ENCODE measurements around the gene PFDN1. TPM values are rescaled to one million over a fixed set of nuclear protein-coding genes. Genes with fewer than 3 reads are reported as not detected.

The PFDN1 gene
- total RNA-seq, 3 donors from 2014 or later (not counting 1 experiment from before 2014, with no cell fraction given) = 28.0 to 39.1 (median 37.6) TPM

DNA sequence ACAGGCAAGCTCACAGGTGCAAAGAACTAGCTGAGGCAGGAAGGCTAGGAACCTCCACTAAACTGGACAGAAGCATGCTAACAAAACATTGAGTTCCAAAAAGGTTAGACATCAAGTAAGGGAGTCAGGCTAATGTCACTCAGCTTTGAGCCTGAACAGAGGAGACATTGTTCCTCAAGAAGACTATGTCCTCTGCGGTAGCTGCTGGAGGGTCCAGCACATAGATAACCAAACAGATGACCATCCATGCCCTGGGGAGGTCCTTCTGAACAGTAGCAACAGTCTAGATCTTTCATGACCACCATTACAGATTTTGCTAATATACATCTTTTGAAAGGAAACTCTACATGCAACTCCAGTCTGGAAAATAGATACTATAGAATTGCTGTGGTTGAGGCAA lies 70.2 kb downstream of the PFDN1 start:
- Histone ChIP-seq H3K4me3 (ENCODE audit: low read length) (no peak overlapping the region), H3K27me3 (ENCODE audit: control insufficient read depth, insufficient read depth, low read length) (no peaks in the 10 kb centered on the region), H3K9me3 (ENCODE audit: control insufficient read depth, insufficient read depth, low read length) (no peaks in the 10 kb centered on the region), H3K4me1 (ENCODE audit: control insufficient read depth, insufficient read depth, low read length) (no peaks in the 10 kb centered on the region), H3K36me3 (ENCODE audit: control insufficient read depth, insufficient read depth, low read length) (no peaks in the 10 kb centered on the region), H3K27ac (ENCODE audit: low read length) (no peak overlapping the region)
- Mint-ChIP-seq H3K36me3 (no peaks in the 10 kb centered on the region), H3K4me1 (peaks cover 0 to 5% of the 10 kb centered on the region in 2 donors), H3K27ac (no peak overlapping the region), H3K9me3 (no peaks in the 10 kb centered on the region), H3K27me3 (ENCODE audit: low read depth in 2 of 2) (peaks cover 0 to 9% of the 10 kb centered on the region in 2 donors), H3K4me3 (no peak overlapping the region)
- intact Hi-C loops (cut with micrococcal nuclease) = no loop called here
- WGBS (ENCODE audit: insufficient coverage) = 84% methylated on average over 1 of the region's 1 CpG
- no peak for ATAC-seq
- TF ChIP-seq, protein P1, sequence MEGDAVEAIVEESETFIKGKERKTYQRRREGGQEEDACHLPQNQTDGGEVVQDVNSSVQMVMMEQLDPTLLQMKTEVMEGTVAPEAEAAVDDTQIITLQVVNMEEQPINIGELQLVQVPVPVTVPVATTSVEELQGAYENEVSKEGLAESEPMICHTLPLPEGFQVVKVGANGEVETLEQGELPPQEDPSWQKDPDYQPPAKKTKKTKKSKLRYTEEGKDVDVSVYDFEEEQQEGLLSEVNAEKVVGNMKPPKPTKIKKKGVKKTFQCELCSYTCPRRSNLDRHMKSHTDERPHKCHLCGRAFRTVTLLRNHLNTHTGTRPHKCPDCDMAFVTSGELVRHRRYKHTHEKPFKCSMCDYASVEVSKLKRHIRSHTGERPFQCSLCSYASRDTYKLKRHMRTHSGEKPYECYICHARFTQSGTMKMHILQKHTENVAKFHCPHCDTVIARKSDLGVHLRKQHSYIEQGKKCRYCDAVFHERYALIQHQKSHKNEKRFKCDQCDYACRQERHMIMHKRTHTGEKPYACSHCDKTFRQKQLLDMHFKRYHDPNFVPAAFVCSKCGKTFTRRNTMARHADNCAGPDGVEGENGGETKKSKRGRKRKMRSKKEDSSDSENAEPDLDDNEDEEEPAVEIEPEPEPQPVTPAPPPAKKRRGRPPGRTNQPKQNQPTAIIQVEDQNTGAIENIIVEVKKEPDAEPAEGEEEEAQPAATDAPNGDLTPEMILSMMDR (IDR thresholded peaks at IDR 0.05) = no peak
- DNase-seq = no peak

DNA sequence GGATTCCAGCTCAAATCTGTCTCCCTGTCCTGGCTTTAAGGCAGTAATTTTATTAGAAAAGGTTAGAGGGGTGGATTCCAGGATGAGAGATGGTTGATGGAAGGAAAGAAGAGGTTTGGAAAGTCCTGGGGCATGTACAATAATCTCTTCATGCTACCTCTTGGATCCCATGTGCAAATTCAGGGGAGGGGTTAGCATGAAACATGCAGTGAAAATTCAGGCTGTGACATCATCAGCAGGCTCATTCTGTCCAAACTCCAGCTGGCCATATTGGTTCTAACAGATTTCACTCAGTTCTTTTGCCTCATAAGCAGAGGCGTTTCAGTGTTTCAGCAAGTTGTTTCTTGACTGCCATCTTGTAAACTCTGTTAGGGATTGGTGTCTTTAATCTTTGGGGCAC lies 72.5 kb downstream of the PFDN1 start:
- TF ChIP-seq, protein P1 (IDR thresholded peaks at IDR 0.05) = no peak
- WGBS (ENCODE audit: insufficient coverage) = 88% methylated on average over 1 of the region's 1 CpG
- Mint-ChIP-seq H3K27me3 (ENCODE audit: low read depth in 2 of 2) (peaks cover 0 to 11% of the 10 kb centered on the region in 2 donors), H3K4me1 (peaks cover 0 to 5% of the 10 kb centered on the region in 2 donors), H3K27ac (no peak overlapping the region), H3K9me3 (no peaks in the 10 kb centered on the region), H3K36me3 (no peaks in the 10 kb centered on the region), H3K4me3 (no peak overlapping the region)
- no peak for ATAC-seq
- intact Hi-C loops (cut with micrococcal nuclease) = no loop called here
- H3K36me3 ChIP-seq (ENCODE audit: control insufficient read depth, insufficient read depth, low read length) = no peaks in the 10 kb centered on the region
- H3K4me1 ChIP-seq (ENCODE audit: control insufficient read depth, insufficient read depth, low read length) = no peaks in the 10 kb centered on the region
- no peak overlapping the region for H3K27ac ChIP-seq (ENCODE audit: low read length)
- no peak for DNase-seq
- H3K27me3 ChIP-seq (ENCODE audit: control insufficient read depth, insufficient read depth, low read length) = no peaks in the 10 kb centered on the region
- no peaks in the 10 kb centered on the region for H3K9me3 ChIP-seq (ENCODE audit: control insufficient read depth, insufficient read depth, low read length)
- no peak overlapping the region for H3K4me3 ChIP-seq (ENCODE audit: low read length)

DNA sequence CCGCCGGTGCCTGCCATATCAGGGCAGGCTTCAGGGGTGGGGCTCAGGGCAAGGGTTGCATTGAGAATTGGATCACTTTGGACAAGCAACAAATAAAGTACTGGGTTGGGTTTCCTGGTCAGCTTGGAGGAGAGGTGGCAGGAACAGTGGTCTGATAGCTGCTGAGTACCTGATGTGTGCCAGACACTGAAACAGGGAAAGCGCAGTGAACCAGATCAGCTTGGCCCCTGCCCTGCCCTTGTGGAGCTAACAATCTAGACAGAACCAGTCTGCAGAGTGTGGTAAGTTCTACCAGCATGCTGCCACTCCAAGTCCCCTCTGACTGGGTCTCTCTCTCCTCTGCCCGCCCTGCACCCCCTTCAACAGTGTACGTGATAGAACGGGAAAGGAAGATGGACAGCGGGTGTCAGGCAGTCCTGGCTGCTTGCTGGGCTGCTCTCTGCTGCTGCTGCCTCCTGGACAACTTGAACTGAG lies 74.5 kb downstream of the PFDN1 start:
- Mint-ChIP-seq H3K36me3 (no peaks in the 10 kb centered on the region), H3K4me1 (peaks cover 0 to 5% of the 10 kb centered on the region in 2 donors), H3K9me3 (no peaks in the 10 kb centered on the region), H3K27me3 (ENCODE audit: low read depth in 2 of 2) (peaks cover 0 to 14% of the 10 kb centered on the region in 2 donors), H3K4me3 (no peak overlapping the region), H3K27ac (no peak overlapping the region)
- Histone ChIP-seq H3K4me1 (ENCODE audit: control insufficient read depth, insufficient read depth, low read length) (no peaks in the 10 kb centered on the region), H3K4me3 (ENCODE audit: low read length) (no peak overlapping the region), H3K27me3 (ENCODE audit: control insufficient read depth, insufficient read depth, low read length) (no peaks in the 10 kb centered on the region), H3K9me3 (ENCODE audit: control insufficient read depth, insufficient read depth, low read length) (no peaks in the 10 kb centered on the region), H3K27ac (ENCODE audit: low read length) (no peak overlapping the region), H3K36me3 (ENCODE audit: control insufficient read depth, insufficient read depth, low read length) (no peaks in the 10 kb centered on the region)
- TF ChIP-seq, protein P1 (IDR thresholded peaks at IDR 0.05) = no peak
- intact Hi-C loops (cut with micrococcal nuclease) = no loop called here
- ATAC-seq = peak in 1 of 3 donors; percentile 30
- WGBS (ENCODE audit: insufficient coverage) = 97% methylated on average over 7 of the region's 7 CpGs
- no peak for DNase-seq

DNA sequence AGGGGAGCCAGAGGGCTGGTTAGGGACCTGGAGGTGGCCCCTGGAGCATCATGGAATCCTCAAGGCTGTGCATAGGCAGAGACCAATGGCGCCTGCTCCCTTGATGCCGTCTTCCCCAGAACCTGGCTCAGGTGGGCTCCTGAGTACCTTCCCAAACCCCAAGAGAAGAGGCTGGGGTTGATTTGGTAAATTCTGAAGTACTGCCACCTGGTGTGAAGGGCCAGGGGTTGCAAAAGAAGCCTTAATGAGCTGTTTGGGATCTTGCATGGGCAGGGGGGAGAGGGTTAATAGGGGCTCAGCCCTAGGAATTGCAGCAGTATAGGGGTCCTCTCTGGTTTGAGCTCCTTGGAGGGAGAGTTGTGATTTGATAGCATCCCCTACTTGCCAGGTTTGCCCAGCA lies 75.9 kb downstream of the PFDN1 start:
- no peak overlapping the region for H3K4me3 Mint-ChIP-seq
- Histone ChIP-seq H3K4me1 (ENCODE audit: control insufficient read depth, insufficient read depth, low read length) (no peaks in the 10 kb centered on the region), H3K4me3 (ENCODE audit: low read length) (no peak overlapping the region), H3K27me3 (ENCODE audit: control insufficient read depth, insufficient read depth, low read length) (no peaks in the 10 kb centered on the region), H3K27ac (ENCODE audit: low read length) (no peak overlapping the region), H3K9me3 (ENCODE audit: control insufficient read depth, insufficient read depth, low read length) (no peaks in the 10 kb centered on the region), H3K36me3 (ENCODE audit: control insufficient read depth, insufficient read depth, low read length) (no peaks in the 10 kb centered on the region)
- H3K4me1 Mint-ChIP-seq = peaks cover 0 to 5% of the 10 kb centered on the region in 2 donors
- intact Hi-C loops (cut with micrococcal nuclease) = no loop called here
- DNase-seq = no peak
- 92% methylated on average over 2 of the region's 2 CpGs for WGBS (ENCODE audit: insufficient coverage)
- ATAC-seq = no peak
- TF ChIP-seq, protein P1 (IDR thresholded peaks at IDR 0.05) = no peak
- H3K9me3 Mint-ChIP-seq = no peaks in the 10 kb centered on the region
- H3K36me3 Mint-ChIP-seq = no peaks in the 10 kb centered on the region
- peaks cover 0 to 13% of the 10 kb centered on the region in 2 donors for H3K27me3 Mint-ChIP-seq (ENCODE audit: low read depth in 2 of 2)
- no peak overlapping the region for H3K27ac Mint-ChIP-seq
